ENCODE data around the gene CMC2. TPM values are rescaled to one million over a fixed set of nuclear protein-coding genes. Genes with fewer than 3 reads are reported as not detected.

The CMC2 gene
- total RNA-seq (78.1 TPM), polyA plus RNA-seq (100 to 1,000 TPM; 158 to 210 (median 173) TPM)

GRCh38 chr16:81006813-81007695 lies at the start of gene CMC2, which contains the start of gene CENPN:
TSS of gene CMC2 (minus strand) at chr16:81006885. CDS start at chr16:80997394, 9,491 bp downstream.
TSS of gene CENPN (plus strand) at chr16:81007214. CDS start at chr16:81011940, 4,726 bp downstream.
- Histone ChIP-seq H3K27ac (ENCODE audit: insufficient read depth, low read length, poor library complexity, severe bottlenecking) (peak within 1 kb of the TSS; percentile 98), H3K27me3 (ENCODE audit: control insufficient read depth, insufficient read depth, low read length) (no peaks in the 10 kb centered on the region), H3K4me1 (ENCODE audit: control insufficient read depth, insufficient read depth, low read length, poor library complexity, severe bottlenecking) (peaks cover 37% of the 10 kb centered on the region), H3K9me3 (ENCODE audit: control insufficient read depth in 2 of 2, low read length in 2 of 2) (no peaks in the 10 kb centered on the region), H3K36me3 (ENCODE audit: control insufficient read depth, insufficient read depth, low read length) (no peaks in the 10 kb centered on the region), H3K4me3 (ENCODE audit: low read depth, low read length) (peak within 1 kb of the TSS; percentile 93)
- Mint-ChIP-seq H3K27me3 (peaks cover 7% of the 10 kb centered on the region), H3K36me3 (peaks cover 3% of the 10 kb centered on the region), H3K9me3 (no peaks in the 10 kb centered on the region), H3K4me1 (peaks cover 21 to 54% (median 28%) of the 10 kb centered on the region in 4 donors), H3K27ac (peak within 1 kb of the TSS; percentile 97 to 100 (median 99)), H3K4me3 (peak within 1 kb of the TSS; percentile 95 to 99 (median 97))
- DNase-seq (peak; percentile 96 to 100 (median 99)), ATAC-seq (ENCODE audit: low read depth in 2 of 2) (peak; percentile 85 to 87)

DNA sequence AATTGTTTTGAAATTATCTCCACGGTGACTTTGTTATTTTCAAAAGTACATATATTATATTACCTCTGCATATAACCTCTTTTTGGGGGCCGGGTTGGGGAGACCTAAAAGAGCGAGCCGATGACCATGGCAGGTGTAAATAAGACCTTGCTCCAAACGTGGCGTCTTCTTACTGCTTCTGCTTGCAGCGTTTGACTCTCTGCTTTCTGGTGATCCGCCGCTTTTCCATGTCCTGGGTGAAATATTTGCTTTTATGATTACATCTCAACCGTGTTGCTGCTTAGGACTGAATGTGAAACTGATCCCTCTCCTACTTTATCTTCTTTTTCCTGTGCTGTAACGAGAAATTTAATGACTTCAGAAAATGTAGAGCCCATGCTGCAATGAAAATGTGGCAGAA lies 47.1 kb upstream of the CMC2 start:
- Mint-ChIP-seq H3K9me3 (peaks cover 1 to 19% (median 11%) of the 10 kb centered on the region in 7 donors), H3K36me3 (peaks cover 8% of the 10 kb centered on the region), H3K27me3 (no peaks in the 10 kb centered on the region), H3K27ac (no peak overlapping the region), H3K4me1 (no peaks in the 10 kb centered on the region), H3K4me3 (no peak overlapping the region)
- H3K27ac ChIP-seq (ENCODE audit: insufficient read depth, low read length, poor library complexity, severe bottlenecking), result no peak overlapping the region
- ATAC-seq (ENCODE audit: low read depth in 2 of 2) (no peak), DNase-seq (no peak)
- no peaks in the 10 kb centered on the region for H3K27me3 ChIP-seq (ENCODE audit: control insufficient read depth, insufficient read depth, low read length)
- no peaks in the 10 kb centered on the region for H3K36me3 ChIP-seq (ENCODE audit: control insufficient read depth, insufficient read depth, low read length)
- no peak overlapping the region for H3K4me3 ChIP-seq (ENCODE audit: low read depth, low read length)
- no peaks in the 10 kb centered on the region for H3K4me1 ChIP-seq (ENCODE audit: control insufficient read depth, insufficient read depth, low read length, poor library complexity, severe bottlenecking)
- peaks cover 10 to 17% of the 10 kb centered on the region in 2 experiments for H3K9me3 ChIP-seq (ENCODE audit: control insufficient read depth in 2 of 2, low read length in 2 of 2)

DNA sequence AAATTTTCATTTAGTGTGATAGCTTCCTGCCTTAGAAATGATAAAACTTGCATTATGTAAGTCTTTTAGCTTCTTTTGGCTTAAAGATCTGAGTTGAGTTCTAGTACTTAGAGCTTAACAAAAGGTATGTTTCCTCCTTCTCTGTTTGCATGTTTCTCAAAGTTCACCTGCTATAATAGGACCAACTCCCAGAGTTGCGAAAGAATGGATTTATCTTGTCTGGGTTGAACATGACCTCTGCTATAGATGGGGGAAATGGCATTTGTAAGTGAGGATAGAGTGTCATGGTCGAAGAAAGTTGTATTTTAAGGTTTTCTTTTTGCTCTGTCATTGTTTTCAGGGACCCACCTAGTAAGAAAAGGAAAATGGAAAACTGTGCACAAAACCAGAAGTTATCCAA lies 36.1 kb upstream of the CMC2 start:
- ATAC-seq (ENCODE audit: low read depth in 2 of 2) (no peak), DNase-seq (no peak)
- peaks cover 0 to 2% (median 0%) of the 10 kb centered on the region in 7 donors for H3K9me3 Mint-ChIP-seq
- peaks cover 58% of the 10 kb centered on the region for H3K36me3 ChIP-seq (ENCODE audit: control insufficient read depth, insufficient read depth, low read length)
- H3K4me1 Mint-ChIP-seq, result peaks cover 4 to 29% (median 14%) of the 10 kb centered on the region in 4 donors
- peak overlapping the region in 1 of 3 donors; percentile 23 for H3K27ac Mint-ChIP-seq
- H3K27me3 Mint-ChIP-seq, result no peaks in the 10 kb centered on the region
- H3K4me3 Mint-ChIP-seq, result peak overlapping the region in 1 of 4 donors; percentile 1
- H3K27ac ChIP-seq (ENCODE audit: insufficient read depth, low read length, poor library complexity, severe bottlenecking), result no peak overlapping the region
- no peak overlapping the region for H3K4me3 ChIP-seq (ENCODE audit: low read depth, low read length)
- H3K9me3 ChIP-seq (ENCODE audit: control insufficient read depth in 2 of 2, low read length in 2 of 2), result no peaks in the 10 kb centered on the region
- H3K36me3 Mint-ChIP-seq, result peaks cover 43% of the 10 kb centered on the region
- no peaks in the 10 kb centered on the region for H3K4me1 ChIP-seq (ENCODE audit: control insufficient read depth, insufficient read depth, low read length, poor library complexity, severe bottlenecking)
- H3K27me3 ChIP-seq (ENCODE audit: control insufficient read depth, insufficient read depth, low read length), result no peaks in the 10 kb centered on the region

DNA sequence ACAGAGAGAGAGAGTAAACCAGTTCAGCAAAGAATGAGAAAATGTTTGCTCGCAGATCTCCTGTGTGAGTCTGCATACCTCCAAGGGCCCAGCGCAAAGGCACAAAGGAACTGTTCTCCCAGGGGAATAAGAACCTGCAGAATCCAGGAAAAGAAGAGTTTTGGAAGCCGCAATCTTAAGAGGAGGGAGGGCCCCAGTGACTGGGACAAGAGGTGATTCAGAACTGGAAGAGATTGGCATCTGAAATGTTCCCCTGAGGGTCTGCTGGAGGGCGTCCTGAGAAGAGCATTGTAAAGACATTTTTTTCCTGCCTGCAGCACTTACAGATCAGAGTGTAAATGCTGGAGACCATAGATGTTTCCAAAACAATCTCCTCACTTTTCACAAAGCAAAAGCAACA lies 35.0 kb upstream of the CMC2 start:
- Mint-ChIP-seq H3K4me3 (peak overlapping the region in 1 of 4 donors; percentile 32), H3K9me3 (peaks cover 0 to 2% (median 0%) of the 10 kb centered on the region in 7 donors), H3K36me3 (peaks cover 43% of the 10 kb centered on the region), H3K27me3 (no peaks in the 10 kb centered on the region), H3K27ac (no peak overlapping the region), H3K4me1 (peaks cover 10 to 40% (median 25%) of the 10 kb centered on the region in 4 donors)
- Histone ChIP-seq H3K4me1 (ENCODE audit: control insufficient read depth, insufficient read depth, low read length, poor library complexity, severe bottlenecking) (peaks cover 11% of the 10 kb centered on the region), H3K27ac (ENCODE audit: insufficient read depth, low read length, poor library complexity, severe bottlenecking) (no peak overlapping the region), H3K9me3 (ENCODE audit: control insufficient read depth in 2 of 2, low read length in 2 of 2) (no peaks in the 10 kb centered on the region), H3K27me3 (ENCODE audit: control insufficient read depth, insufficient read depth, low read length) (no peaks in the 10 kb centered on the region), H3K36me3 (ENCODE audit: control insufficient read depth, insufficient read depth, low read length) (peaks cover 58% of the 10 kb centered on the region), H3K4me3 (ENCODE audit: low read depth, low read length) (no peak overlapping the region)
- ATAC-seq (ENCODE audit: low read depth in 2 of 2), result no peak
- DNase-seq, result no peak

DNA sequence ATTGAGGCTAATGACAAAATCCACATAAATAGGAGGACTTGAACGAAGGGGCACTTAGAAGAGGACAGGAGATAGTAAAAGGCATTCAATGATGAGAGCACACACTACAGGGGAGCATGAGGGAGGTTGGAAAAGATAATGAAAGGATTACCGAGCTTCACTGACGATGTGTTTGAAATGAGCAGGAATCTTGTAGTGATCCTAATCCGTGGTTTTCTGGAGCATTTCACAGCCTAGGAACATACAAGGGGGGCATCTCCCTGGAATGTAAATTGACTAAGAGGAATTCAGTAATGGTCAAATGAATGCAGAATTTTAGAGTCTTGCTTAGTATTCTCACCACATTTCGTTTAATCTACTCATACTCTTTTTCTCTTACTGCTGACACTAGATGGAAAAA lies 34.2 kb upstream of the CMC2 start:
- Histone ChIP-seq H3K27me3 (ENCODE audit: control insufficient read depth, insufficient read depth, low read length) (no peaks in the 10 kb centered on the region), H3K4me1 (ENCODE audit: control insufficient read depth, insufficient read depth, low read length, poor library complexity, severe bottlenecking) (peaks cover 15% of the 10 kb centered on the region), H3K4me3 (ENCODE audit: low read depth, low read length) (no peak overlapping the region), H3K27ac (ENCODE audit: insufficient read depth, low read length, poor library complexity, severe bottlenecking) (no peak overlapping the region), H3K9me3 (ENCODE audit: control insufficient read depth in 2 of 2, low read length in 2 of 2) (no peaks in the 10 kb centered on the region), H3K36me3 (ENCODE audit: control insufficient read depth, insufficient read depth, low read length) (peaks cover 54% of the 10 kb centered on the region)
- peak overlapping the region in 2 of 3 donors; percentile 4 to 86 for H3K27ac Mint-ChIP-seq
- no peak overlapping the region for H3K4me3 Mint-ChIP-seq
- peaks cover 11 to 44% (median 28%) of the 10 kb centered on the region in 4 donors for H3K4me1 Mint-ChIP-seq
- peaks cover 0 to 2% (median 0%) of the 10 kb centered on the region in 7 donors for H3K9me3 Mint-ChIP-seq
- ATAC-seq (ENCODE audit: low read depth in 2 of 2), result no peak
- no peak for DNase-seq
- peaks cover 43% of the 10 kb centered on the region for H3K36me3 Mint-ChIP-seq
- no peaks in the 10 kb centered on the region for H3K27me3 Mint-ChIP-seq

DNA sequence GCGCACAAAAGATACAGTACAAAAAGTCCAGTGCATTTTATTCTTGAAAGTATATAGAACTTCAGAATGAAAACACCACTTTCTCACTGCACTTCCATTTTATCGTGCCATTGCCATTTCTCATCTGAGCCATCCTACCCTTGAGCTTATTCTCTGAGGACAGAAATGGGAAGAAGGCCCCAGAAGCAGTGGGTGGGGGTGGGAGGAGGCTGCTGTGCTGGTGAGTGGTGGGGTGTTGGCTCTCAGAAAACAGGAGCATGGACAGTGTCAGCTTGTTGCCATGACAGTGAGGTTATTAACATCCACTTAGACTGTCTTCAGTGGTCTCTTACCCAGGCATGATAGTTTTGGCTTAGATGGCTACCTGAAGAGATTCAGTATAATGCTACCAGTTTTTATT lies 33.4 kb upstream of the CMC2 start:
- Histone ChIP-seq H3K4me3 (ENCODE audit: low read depth, low read length) (no peak overlapping the region), H3K9me3 (ENCODE audit: control insufficient read depth in 2 of 2, low read length in 2 of 2) (no peaks in the 10 kb centered on the region), H3K27me3 (ENCODE audit: control insufficient read depth, insufficient read depth, low read length) (no peaks in the 10 kb centered on the region), H3K27ac (ENCODE audit: insufficient read depth, low read length, poor library complexity, severe bottlenecking) (no peak overlapping the region), H3K36me3 (ENCODE audit: control insufficient read depth, insufficient read depth, low read length) (peaks cover 46% of the 10 kb centered on the region), H3K4me1 (ENCODE audit: control insufficient read depth, insufficient read depth, low read length, poor library complexity, severe bottlenecking) (peaks cover 15% of the 10 kb centered on the region)
- peak overlapping the region in 1 of 4 donors; percentile 95 for H3K4me3 Mint-ChIP-seq
- H3K36me3 Mint-ChIP-seq, result peaks cover 38% of the 10 kb centered on the region
- H3K9me3 Mint-ChIP-seq, result peaks cover 0 to 2% (median 0%) of the 10 kb centered on the region in 7 donors
- peaks cover 11 to 47% (median 28%) of the 10 kb centered on the region in 4 donors for H3K4me1 Mint-ChIP-seq
- DNase-seq (no peak), ATAC-seq (ENCODE audit: low read depth in 2 of 2) (no peak)
- peak overlapping the region in 2 of 3 donors; percentile 4 to 71 for H3K27ac Mint-ChIP-seq
- H3K27me3 Mint-ChIP-seq, result no peaks in the 10 kb centered on the region

GRCh38 chr16:81036751-81037350 lies 30.2 kb upstream of the CMC2 start:
- peak overlapping the region; percentile 87 to 95 (median 91) for H3K4me3 Mint-ChIP-seq
- Histone ChIP-seq H3K4me3 (ENCODE audit: low read depth, low read length) (peak overlapping the region; percentile 89), H3K36me3 (ENCODE audit: control insufficient read depth, insufficient read depth, low read length) (peaks cover 14% of the 10 kb centered on the region), H3K27me3 (ENCODE audit: control insufficient read depth, insufficient read depth, low read length) (no peaks in the 10 kb centered on the region), H3K9me3 (ENCODE audit: control insufficient read depth in 2 of 2, low read length in 2 of 2) (no peaks in the 10 kb centered on the region), H3K4me1 (ENCODE audit: control insufficient read depth, insufficient read depth, low read length, poor library complexity, severe bottlenecking) (peaks cover 15% of the 10 kb centered on the region), H3K27ac (ENCODE audit: insufficient read depth, low read length, poor library complexity, severe bottlenecking) (no peak overlapping the region)
- no peaks in the 10 kb centered on the region for H3K27me3 Mint-ChIP-seq
- peaks cover 9% of the 10 kb centered on the region for H3K36me3 Mint-ChIP-seq
- no peak for ATAC-seq (ENCODE audit: low read depth in 2 of 2)
- peaks cover 11 to 49% (median 26%) of the 10 kb centered on the region in 4 donors for H3K4me1 Mint-ChIP-seq
- H3K9me3 Mint-ChIP-seq, result no peaks in the 10 kb centered on the region
- peak overlapping the region in 2 of 3 donors; percentile 77 to 89 for H3K27ac Mint-ChIP-seq
- DNase-seq, result peak in 1 of 3 donors; percentile 33

Data from CD4-positive, CD25-positive, alpha-beta regulatory T cell (primary cell).